HG03432 (cell line): ENCODE data around the gene BPTF.
"Not testable (repeated sequence)": the region's sequence is repeated elsewhere in the genome, so short reads cannot be mapped to it uniquely, and the experiment has no call there.

Source experiments
- ATAC-seq: cut with Tn5 transposase; IDR thresholded peaks from one replicate; pipeline ENCODE4 v1.9.1; 2021; ENCODE audit warnings: mild to moderate bottlenecking, moderate library complexity; ENCODE audit not compliant: unreplicated experiment

BPTF gene

DNA sequence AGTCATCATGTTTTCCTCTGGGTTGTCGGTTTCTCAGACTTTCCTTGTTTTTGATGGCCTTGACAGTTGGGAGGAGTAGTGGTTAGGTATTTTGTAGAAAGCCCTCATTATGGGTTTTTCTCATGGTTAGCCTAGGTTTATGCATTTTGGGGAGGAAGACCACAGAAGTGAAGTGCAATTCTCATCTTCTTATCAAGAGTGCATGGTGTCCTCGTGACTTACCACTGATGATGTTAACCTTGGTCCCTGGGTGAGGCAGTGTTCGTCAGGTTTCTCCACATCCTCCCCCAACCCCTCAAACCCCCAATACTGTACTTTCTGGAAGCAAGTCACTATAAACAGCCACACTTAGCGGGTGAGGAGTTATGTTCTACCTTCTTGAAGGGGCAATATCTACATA lies 42.3 kb downstream of the BPTF start:
- no peak for ATAC-seq

DNA sequence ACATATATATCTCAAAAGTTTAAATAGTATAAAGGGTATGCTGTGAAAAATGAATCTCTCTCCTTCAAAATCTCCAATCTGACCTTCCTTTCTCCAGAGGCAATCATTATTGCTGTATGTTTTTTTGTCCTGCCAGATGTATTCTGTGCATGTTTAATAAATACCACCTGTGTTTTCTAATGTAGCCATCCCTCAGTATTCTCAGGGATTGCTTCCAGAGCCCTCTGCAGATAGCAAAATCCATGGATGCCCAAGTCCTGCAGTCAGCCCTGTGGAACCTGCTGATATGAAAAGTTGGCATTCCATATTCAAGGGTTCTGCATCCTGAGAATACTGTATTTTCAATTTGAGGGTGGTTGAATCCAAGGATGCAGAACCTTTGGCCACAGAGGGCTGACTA lies 42.9 kb downstream of the BPTF start:
- no peak for ATAC-seq

GRCh38 chr17:67879662-67880061 lies 54.4 kb downstream of the BPTF start:
- ATAC-seq: no peak

DNA sequence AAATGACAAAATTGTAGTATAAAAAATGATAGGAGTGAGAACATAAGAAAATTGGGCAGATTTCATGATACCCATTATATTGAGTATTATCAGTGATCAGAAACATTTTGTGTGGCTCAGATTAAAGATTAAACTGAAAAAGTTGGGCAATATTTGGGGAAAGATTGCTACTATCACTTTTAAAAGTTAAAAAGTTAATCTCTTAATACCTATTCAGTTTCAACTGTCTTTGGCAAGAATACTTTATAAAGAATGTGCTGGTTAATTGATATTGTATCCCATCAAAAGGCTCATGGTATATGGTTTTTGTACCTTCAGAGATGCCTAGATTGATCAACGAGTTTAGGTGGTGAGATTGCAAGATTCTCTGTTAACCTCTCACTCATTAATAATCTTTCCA lies 55.8 kb downstream of the BPTF start:
- ATAC-seq: no peak

GRCh38 chr17:67884741-67885140 lies 59.4 kb downstream of the BPTF start:
- ATAC-seq: no peak

DNA sequence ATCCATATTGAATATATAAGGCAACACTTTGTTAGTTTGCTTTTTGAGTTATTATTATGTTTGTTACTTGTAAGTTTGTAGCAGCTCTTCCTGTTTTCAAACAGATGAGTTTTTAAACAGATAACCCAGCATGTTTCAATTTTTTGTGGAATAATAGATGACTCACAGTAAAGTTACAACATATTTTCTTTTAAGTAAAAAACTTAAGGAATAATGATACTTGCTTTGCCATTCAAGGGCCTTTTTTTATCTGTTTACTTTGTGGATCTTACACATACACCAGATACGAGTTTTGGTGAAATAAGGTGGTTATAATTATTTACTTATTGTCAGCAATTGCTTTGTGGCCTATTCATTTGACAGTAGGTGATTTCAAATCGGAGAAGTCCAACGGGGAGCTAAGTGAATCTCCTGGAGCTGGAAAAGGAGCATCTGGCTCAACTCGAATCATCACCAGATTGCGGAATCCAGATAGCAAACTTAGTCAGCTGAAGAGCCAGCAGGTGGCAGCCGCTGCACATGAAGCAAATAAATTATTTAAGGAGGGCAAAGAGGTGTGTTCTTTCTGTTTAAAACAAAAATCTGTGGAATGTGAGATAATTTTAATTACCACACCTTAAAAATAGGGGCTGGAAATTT lies 66.3 kb downstream of the BPTF start:
- no peak for ATAC-seq

DNA sequence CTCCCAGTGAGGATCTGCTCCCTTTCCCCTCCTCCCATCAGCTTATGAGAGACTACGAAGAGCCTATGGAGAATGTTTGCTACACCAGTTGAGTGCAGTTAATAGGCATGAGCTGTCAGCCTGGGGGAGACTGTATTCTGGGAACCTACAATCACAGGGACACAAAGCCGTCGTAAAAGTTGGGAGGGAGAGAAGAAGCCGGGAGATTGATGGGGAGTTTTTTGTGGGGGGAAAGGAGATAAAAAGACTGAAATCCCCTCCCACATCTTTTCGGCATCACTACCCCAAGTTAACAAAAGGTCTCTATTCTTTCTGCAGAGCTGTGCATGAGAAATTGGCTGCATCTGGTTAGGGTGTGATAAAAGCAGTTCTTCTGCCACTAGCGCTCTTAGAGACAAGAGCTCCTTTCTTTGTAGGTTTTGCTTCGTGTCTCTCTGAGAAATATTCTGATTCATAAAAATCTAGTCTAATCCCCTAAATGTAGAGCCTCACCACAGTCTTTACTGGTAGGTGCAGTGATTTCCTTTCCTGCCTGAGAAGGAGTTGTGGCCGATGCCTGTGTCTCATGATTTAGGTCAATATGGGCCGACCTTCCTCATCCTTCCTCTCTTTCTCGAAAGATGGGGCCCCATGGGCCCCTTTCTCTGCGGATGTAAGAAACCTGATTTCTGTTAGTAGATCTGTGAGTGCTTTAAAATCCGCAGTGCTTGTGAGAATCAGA lies 77.4 kb downstream of the BPTF start:
- no peak for ATAC-seq

DNA sequence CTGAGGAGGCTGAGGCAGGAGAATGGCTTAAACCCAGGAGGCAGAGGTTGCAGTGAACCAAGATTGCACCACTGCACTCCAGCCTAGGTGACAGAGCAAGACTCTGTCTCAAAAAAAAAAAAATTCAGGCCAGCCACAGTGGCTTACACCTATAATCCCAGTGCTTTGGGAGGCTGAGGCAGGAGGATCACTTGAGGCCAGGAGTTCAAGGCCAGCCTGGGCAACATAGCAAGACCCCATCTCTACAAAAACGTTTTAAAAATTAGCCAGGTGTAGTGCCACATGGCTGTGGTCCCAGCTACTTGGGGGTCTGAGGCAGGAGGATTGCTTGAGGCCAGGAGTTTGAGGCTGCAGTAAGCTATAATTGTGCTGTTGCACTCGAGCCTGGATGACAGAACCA lies 80.0 kb downstream of the BPTF start:
- ATAC-seq: not testable (repeated sequence)

DNA sequence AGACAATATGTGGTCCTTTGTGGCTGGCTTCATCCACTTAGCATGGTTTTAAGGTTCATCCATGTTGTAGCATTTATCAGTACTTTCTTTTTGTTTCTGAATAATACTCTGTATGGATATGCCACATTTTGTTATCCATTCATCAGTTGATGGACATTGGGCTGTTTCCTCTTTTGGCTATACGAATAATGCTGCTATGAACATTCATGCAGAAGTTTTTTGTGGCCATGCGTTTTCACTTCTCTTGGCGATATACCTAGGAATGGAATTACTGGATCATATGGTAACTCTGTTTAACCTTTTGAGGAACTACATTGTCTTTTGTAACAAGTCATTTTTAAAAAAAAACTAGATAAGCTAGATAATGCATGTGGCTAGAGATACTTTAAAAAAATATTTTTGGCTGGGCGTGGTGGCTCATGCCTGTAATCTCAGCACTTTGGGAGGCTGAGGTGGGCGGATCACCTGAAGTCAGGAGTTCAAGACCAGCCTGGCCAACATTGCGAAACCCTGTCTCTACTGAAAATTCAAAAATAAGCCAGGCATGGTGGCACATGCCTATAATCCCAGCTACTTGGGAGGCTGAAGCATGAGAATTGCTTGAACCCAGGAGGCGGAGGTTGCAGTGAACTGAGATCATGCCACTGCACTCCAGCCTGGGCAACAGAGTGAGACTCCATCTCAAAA lies 85.0 kb downstream of the BPTF start:
- not testable (repeated sequence) for ATAC-seq

GRCh38 chr17:67911059-67911782 lies 85.9 kb downstream of the BPTF start:
- no peak for ATAC-seq

DNA sequence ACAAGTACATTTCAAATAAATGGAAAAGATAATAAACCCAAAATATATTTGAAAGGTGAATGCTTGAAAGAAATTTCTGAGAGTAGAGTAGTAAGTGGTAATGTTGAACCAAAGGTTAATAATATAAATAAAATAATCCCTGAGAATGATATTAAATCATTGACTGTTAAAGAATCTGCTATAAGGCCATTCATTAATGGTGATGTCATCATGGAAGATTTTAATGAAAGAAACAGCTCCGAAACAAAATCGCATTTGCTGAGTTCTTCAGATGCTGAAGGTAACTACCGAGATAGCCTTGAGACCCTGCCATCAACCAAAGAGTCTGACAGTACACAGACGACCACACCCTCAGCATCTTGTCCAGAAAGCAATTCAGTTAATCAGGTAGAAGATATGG lies 86.8 kb downstream of the BPTF start:
- no peak for ATAC-seq

DNA sequence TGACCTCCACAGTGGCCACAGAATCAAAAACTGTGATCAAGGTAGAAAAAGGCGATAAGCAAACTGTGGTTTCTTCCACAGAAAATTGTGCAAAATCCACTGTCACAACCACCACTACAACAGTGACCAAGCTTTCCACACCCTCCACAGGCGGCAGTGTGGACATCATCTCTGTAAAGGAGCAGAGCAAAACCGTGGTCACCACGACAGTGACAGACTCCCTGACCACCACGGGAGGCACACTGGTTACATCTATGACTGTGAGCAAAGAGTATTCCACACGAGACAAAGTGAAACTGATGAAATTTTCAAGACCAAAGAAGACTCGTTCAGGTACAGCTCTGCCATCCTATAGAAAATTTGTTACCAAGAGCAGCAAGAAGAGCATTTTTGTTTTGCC lies 87.4 kb downstream of the BPTF start:
- no peak for ATAC-seq

DNA sequence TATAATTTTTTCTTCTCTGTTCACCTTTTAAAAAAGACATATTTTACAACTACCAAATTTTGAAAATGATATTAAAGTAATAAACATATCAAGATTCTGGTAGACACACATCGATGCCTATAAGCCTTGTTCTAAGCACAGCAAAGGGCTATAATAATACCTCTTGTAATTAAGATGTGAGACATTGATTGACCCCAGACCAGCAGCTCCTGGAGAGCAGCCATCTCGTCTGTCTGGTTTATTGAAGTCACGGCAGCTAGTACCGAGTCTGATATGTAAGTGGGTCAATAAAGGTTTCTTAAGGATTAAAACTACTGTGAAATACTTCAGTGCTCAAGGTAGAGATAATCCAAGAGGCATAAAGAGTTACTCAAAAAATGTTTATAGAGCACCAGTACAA lies 94.9 kb downstream of the BPTF start:
- no peak for ATAC-seq

DNA sequence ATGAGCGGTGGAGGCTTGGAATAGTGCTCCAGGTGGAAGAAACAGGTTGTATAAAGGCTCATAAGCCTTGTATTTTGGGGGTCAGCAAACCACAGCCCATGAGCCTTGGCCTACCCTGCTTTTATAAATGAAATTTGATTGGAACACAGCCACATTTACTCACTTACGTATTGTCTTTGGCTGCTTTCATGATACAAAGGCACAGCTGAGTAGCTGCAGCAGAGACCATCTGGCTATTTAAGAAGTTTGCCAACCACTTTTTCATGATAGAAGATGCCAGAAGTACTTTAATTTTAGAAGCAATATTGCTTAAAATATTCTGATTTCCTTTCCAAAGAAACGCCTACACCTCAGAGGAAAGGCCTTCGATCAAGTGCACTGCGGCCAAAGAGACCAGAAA lies 97.2 kb downstream of the BPTF start:
- no peak for ATAC-seq

DNA sequence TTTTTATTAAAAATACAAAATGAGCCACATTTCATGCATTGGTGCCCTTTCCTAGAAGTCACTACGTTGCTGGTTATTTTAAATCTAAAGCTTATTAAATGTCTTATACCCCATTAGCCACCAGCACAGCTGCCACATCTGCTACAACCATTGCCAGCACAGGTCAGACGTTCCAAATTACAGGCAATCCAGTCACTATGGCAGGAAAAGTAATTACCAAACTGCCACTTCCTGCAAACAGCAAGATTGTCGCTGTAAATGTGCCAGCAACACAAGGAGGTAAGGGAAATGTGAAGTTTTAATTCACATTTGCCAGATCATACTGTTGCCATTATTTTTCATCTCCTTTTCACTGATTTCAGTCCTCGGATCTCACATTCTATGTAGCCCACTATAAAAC lies 103.5 kb downstream of the BPTF start:
- not testable (repeated sequence) for ATAC-seq

DNA sequence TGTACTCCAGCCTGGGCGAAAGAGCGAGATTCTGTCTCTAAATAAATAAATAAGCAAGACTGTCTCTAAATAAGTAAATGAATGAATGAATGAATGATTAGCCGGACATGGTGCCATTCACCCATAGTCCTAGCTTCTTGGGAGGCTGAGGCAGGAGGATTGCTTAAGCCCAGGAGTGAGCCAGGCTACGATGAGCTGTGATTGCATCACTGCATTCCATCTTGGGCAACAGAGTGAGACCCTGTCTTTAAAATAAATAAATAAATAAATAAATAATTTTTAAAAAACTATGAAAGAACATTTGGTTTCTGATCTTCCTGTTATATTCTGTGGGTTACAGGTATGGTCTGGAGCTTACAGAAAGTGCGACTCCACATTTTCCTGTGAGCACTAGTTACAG lies 105.9 kb downstream of the BPTF start:
- no peak for ATAC-seq

- ATAC-seq: no peak
Measured at GRCh38 chr17:67942810-67943209, 117.5 kb downstream of the BPTF start.

- ATAC-seq: no peak
Measured at GRCh38 chr17:67944035-67944434, 118.7 kb downstream of the BPTF start.

DNA sequence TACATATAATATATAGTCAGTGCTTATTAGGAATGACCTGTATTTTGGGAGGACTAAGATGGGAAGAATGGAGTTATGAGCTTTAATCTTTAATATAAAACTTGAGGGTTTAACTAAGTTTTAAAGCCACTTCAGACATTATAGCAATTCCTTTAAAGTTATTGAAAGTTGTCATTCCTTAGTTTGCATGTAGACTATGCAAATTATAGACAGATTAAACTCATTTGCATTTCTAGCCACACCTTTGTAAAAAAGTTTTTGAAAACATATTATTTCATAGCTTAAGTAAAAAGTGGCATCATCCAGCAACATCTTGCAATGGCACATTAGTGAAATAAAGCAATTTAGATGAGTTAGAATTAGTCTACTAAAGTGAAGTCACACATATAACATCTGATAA lies 121.2 kb downstream of the BPTF start:
- no peak for ATAC-seq

GRCh38 chr17:67947325-67947813 lies 122.1 kb downstream of the BPTF start:
- no peak for ATAC-seq

GRCh38 chr17:67950945-67951344 lies 125.6 kb downstream of the BPTF start:
- no peak for ATAC-seq
